Activated B cell treated with CpG ODN at 0.5 μM for 24 hours (primary cell): Measurements from ENCODE around the gene SORBS1. TPM values are rescaled to one million over a fixed set of nuclear protein-coding genes. Genes with fewer than 3 reads are reported as not detected.

Experiments
- ATAC-seq: fragments of 200-7000 bp; cut with Tn5 transposase; one replicate; pipeline ENCODE4 v1.10.0; 2021; ENCODE audit warnings: low read depth, mild to moderate bottlenecking, moderate library complexity
- CTCF ChIA-PET: fragments of 350-600 bp; sonication (Branson Sonifier 250); formaldehyde crosslinking; loops from one replicate; lab custom pipeline; 2021; ENCODE audit warnings: antibody characterized with exemption; lab: Charles Lee
- POLR2A ChIA-PET: fragments of 350-600 bp; sonication (Branson Sonifier 250); formaldehyde crosslinking; loops from one replicate; lab custom pipeline; 2021; ENCODE audit warnings: antibody characterized with exemption; lab: Charles Lee
- DNase-seq: peaks from one replicate; pipeline ENCODE4 v3.0.0; 2022
- H3K27ac Mint-ChIP-seq: one replicate; pipeline ENCODE4 v1.8.0; 2020; ENCODE audit warnings: mixed read lengths
- H3K27me3 Mint-ChIP-seq: one replicate; pipeline ENCODE4 v1.8.0; 2021; ENCODE audit warnings: mixed read lengths
- H3K36me3 Mint-ChIP-seq: one replicate; pipeline ENCODE4 v1.8.0; 2021; ENCODE audit warnings: low read depth, mixed read lengths
- H3K4me1 Mint-ChIP-seq: one replicate; pipeline ENCODE4 v1.8.0; 2021; ENCODE audit warnings: mixed read lengths
- H3K4me3 Mint-ChIP-seq: one replicate; pipeline ENCODE4 v1.8.0; 2020; ENCODE audit warnings: mild to moderate bottlenecking, mixed read lengths
- H3K9me3 Mint-ChIP-seq: one replicate; pipeline ENCODE4 v1.8.0; 2020; ENCODE audit warnings: mixed read lengths
- intact Hi-C: fragments of 100-400 bp; cut with micrococcal nuclease; formaldehyde crosslinking; loops from one replicate; pipeline ENCODE4 v1.15.1; 2024
- total RNA-seq: library from RNA; stranded (reverse); gene quantifications from 2 replicates; pipeline ENCODE4 v1.2.3, GENCODE V29; 2022
- TF ChIP-seq, protein P1 (sequence below): fragments of 200-600 bp; IDR thresholded peaks from one replicate; pipeline ENCODE4 v1.8.0; 2022; ENCODE audit warnings: antibody characterized with exemption, mild to moderate bottlenecking

The SORBS1 gene
- total RNA-seq, 1 donor from 2014 or later, result 0.42 TPM

DNA sequence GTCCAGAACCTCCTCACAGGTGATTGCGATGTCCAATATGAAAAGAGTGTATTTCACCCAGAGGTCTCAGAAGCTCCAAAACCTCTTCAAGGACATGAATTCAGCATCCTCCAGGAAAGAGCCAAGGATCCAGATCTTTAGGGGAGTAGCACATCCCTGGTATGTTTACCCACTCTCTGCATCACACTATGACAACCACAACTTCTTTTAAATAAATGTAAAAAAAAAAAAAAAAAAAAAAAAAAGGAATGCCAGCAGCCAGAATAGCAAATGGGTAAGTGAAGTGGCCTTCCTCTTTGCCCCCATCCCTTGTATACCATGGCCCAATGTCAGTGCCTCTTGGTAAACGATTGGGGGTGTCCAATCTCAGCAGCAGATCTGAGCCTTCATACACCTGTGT lies 67.3 kb downstream of the SORBS1 start:
- CTCF ChIA-PET, result interaction anchor here (0.7 kb wide), 1 partner anchor 510 kb away, joined by 4 read pairs; no protein-coding TSS in a partner anchor
- ATAC-seq, result no peak

DNA sequence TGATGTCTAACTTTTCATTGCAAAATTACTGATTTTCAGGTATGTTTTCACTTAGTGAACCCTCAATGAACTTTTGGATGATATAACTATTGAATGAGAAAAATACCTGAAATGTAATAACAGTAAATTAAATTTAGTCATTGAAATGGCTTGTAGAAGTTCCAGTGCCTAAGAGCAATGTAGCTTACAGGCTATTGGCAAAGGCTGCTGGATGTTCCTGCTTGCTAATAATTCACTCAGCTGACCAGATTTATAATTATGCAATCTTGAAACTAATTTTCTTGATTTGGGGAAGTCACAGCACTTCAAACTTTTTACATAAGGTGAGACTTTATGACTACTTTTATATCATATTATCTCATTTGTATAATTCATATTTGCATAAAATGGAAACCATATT lies 73.2 kb downstream of the SORBS1 start:
- ATAC-seq (no peak), DNase-seq (no peak)
- POLR2A ChIA-PET, result no interaction called here
- TF ChIP-seq, protein P1, sequence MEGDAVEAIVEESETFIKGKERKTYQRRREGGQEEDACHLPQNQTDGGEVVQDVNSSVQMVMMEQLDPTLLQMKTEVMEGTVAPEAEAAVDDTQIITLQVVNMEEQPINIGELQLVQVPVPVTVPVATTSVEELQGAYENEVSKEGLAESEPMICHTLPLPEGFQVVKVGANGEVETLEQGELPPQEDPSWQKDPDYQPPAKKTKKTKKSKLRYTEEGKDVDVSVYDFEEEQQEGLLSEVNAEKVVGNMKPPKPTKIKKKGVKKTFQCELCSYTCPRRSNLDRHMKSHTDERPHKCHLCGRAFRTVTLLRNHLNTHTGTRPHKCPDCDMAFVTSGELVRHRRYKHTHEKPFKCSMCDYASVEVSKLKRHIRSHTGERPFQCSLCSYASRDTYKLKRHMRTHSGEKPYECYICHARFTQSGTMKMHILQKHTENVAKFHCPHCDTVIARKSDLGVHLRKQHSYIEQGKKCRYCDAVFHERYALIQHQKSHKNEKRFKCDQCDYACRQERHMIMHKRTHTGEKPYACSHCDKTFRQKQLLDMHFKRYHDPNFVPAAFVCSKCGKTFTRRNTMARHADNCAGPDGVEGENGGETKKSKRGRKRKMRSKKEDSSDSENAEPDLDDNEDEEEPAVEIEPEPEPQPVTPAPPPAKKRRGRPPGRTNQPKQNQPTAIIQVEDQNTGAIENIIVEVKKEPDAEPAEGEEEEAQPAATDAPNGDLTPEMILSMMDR, result no peak
- H3K4me1 Mint-ChIP-seq, result no peaks in the 10 kb centered on the region
- H3K27ac Mint-ChIP-seq, result no peak overlapping the region
- H3K27me3 Mint-ChIP-seq, result peaks cover 2% of the 10 kb centered on the region
- no peak overlapping the region for H3K4me3 Mint-ChIP-seq
- intact Hi-C loops, result no loop called here
- H3K36me3 Mint-ChIP-seq, result no peaks in the 10 kb centered on the region
- no peaks in the 10 kb centered on the region for H3K9me3 Mint-ChIP-seq
- CTCF ChIA-PET, result no interaction called here

More for the DNA sequence above, 67.3 kb downstream of the SORBS1 start:
- no peak for DNase-seq
- peaks cover 16% of the 10 kb centered on the region for H3K27me3 Mint-ChIP-seq
- POLR2A ChIA-PET, result no interaction called here
- no peaks in the 10 kb centered on the region for H3K4me1 Mint-ChIP-seq
- intact Hi-C loops, result no loop called here
- TF ChIP-seq, protein P1, result no peak
- H3K27ac Mint-ChIP-seq, result no peak overlapping the region
- H3K4me3 Mint-ChIP-seq, result no peak overlapping the region
- no peaks in the 10 kb centered on the region for H3K36me3 Mint-ChIP-seq
- no peaks in the 10 kb centered on the region for H3K9me3 Mint-ChIP-seq

DNA sequence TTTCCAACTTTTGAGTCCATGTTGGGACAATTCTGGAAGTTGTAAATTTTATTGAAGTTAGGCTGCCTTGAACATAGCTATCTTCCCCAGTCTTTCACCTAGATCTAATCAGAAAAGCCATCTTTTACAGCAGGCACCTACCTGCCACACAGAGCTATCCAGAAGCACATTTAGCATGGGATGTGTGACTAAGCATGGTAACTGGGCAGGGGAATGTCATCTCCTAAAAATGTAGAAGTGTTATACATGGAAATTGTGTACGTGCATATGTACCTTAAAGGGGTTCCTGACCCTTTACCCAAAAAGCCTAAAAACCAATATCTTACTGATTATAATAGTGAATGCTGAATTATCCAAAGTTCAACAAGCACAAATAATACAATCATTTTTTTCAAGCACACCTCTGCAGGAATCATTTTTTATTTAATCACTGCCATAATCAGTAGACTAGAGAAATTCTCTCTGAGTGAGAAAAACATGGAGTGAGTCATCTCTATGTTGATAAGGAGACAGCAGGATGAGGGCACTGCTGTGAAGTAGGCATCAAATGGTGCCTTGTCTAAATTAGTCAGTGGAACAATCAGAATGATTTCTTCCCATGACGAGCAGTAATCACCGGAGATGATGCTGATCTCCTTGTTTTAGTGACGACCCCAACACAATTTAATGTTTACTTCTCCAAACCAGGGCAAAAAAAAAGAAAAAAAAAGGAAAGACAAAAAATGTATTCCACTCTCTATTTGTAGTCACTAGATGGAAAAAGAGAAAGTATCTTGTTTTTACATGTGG lies 75.9 kb downstream of the SORBS1 start:
- TF ChIP-seq, protein P1, result no peak
- Mint-ChIP-seq H3K36me3 (no peaks in the 10 kb centered on the region), H3K27me3 (peaks cover 2% of the 10 kb centered on the region), H3K4me1 (no peaks in the 10 kb centered on the region), H3K27ac (no peak overlapping the region), H3K9me3 (no peaks in the 10 kb centered on the region), H3K4me3 (no peak overlapping the region)
- DNase-seq (no peak), ATAC-seq (no peak)
- CTCF ChIA-PET, result no interaction called here
- POLR2A ChIA-PET, result no interaction called here
- intact Hi-C loops, result no loop called here

DNA sequence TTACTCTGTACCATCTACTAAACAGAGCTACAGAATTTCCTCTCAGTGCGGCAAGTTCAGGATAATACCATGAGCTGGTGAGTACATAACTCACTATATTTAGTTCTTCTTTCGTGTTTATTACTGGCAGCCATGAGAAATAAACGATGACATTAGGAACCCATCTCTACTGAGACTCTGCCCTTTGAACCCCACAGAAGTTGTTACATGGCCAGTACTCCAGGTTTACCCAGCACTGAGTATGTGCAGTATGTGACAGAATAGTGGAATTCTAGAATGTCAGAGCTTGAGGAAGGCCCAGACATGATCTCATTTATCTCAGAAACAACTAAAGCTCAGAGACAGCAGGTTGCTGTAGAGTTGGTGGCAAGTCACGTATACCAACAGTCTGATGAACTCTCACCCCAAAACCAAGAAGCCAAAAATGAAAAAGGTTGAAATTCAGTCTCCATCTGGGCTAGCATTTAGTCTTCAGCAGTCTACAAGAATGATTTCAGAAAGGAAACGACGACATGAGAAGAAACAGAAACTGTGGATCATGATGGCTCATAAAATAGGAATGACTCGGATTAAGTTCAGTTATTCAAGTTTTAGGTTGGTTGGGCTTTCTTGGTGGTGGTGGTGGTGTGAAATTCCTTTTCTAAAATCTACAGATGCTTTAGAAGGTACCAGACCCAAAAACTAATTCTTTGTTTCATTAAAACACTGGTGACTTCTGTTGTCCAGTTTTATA lies 78.5 kb downstream of the SORBS1 start:
- CTCF ChIA-PET, result no interaction called here
- ATAC-seq, result no peak
- Mint-ChIP-seq H3K4me3 (no peak overlapping the region), H3K36me3 (no peaks in the 10 kb centered on the region), H3K27ac (no peak overlapping the region), H3K4me1 (no peaks in the 10 kb centered on the region), H3K27me3 (no peaks in the 10 kb centered on the region), H3K9me3 (no peaks in the 10 kb centered on the region)
- TF ChIP-seq, protein P1, result no peak
- no peak for DNase-seq
- POLR2A ChIA-PET, result no interaction called here
- intact Hi-C loops, result no loop called here

DNA sequence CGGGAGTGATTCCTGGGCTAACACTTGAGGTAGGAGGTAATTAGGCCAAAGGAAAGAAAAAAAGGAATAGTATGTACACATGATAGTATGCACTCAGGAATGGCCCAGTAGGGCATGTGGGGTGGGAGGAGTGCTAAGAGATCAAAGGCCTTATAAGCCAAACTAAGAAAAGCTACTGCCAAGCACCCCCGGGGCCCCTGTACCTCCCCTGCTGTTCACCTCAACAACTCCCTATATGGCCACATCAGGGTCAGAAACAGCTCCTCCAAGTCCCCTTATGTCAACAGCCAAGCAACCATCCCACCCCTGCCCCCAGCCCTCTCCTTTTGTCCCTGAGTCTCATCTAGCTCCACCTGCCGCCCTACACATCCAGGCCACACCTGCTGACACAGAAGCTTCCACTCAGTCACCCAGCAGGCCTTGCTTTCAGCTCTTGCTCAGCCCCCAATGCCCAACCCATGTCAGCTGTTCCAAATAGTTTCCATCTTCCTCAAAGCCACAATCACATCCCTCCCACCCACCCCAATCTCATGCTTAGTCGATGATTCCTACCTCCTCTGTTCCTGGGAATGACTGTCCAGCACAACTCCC lies 80.2 kb downstream of the SORBS1 start:
- H3K4me3 Mint-ChIP-seq, result no peak overlapping the region
- H3K4me1 Mint-ChIP-seq, result no peaks in the 10 kb centered on the region
- peaks cover 3% of the 10 kb centered on the region for H3K27me3 Mint-ChIP-seq
- ChIA-PET CTCF (no interaction called here), POLR2A (no interaction called here)
- TF ChIP-seq, protein P1, result no peak
- no peaks in the 10 kb centered on the region for H3K36me3 Mint-ChIP-seq
- H3K27ac Mint-ChIP-seq, result no peak overlapping the region
- no peaks in the 10 kb centered on the region for H3K9me3 Mint-ChIP-seq
- intact Hi-C loops, result no loop called here
- DNase-seq, result no peak
- ATAC-seq, result no peak
